Peyer's patch (tissue), 4 donors: Measurements from ENCODE around the gene PHYHIPL.

ENCODE experiments used
- POLR2A ChIP-seq, 2 donors: fragments of 450-650 bp; IDR thresholded peaks; one replicate each; pipeline ENCODE4 v1.5.1; 2017; ENCODE audit warnings: antibody characterized with exemption in 2 of 2, mild to moderate bottlenecking in 2 of 2, moderate library complexity in 2 of 2
- TF ChIP-seq, protein P1 (sequence below), 6 experiments: fragments of 450-650 bp in 4 of 6; fragments of 200-600 bp in 2 of 6; sonication (generic) in 1 of 6; IDR thresholded peaks; one replicate each; pipeline ENCODE4 v1.5.1; 2017 to 2019; ENCODE audit warnings: antibody characterized with exemption in 6 of 6, mild to moderate bottlenecking in 3 of 6, moderate library complexity in 1 of 6

- TF ChIP-seq, protein P1, sequence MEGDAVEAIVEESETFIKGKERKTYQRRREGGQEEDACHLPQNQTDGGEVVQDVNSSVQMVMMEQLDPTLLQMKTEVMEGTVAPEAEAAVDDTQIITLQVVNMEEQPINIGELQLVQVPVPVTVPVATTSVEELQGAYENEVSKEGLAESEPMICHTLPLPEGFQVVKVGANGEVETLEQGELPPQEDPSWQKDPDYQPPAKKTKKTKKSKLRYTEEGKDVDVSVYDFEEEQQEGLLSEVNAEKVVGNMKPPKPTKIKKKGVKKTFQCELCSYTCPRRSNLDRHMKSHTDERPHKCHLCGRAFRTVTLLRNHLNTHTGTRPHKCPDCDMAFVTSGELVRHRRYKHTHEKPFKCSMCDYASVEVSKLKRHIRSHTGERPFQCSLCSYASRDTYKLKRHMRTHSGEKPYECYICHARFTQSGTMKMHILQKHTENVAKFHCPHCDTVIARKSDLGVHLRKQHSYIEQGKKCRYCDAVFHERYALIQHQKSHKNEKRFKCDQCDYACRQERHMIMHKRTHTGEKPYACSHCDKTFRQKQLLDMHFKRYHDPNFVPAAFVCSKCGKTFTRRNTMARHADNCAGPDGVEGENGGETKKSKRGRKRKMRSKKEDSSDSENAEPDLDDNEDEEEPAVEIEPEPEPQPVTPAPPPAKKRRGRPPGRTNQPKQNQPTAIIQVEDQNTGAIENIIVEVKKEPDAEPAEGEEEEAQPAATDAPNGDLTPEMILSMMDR (IDR thresholded peaks at IDR 0.05): no peak
- TF ChIP-seq POLR2A (IDR thresholded peaks at IDR 0.05): no peak
Observed at GRCh38 chr10:59252491-59252890, 76.0 kb downstream of the PHYHIPL start.
